ENCODE measurements around the gene PTPRJ.
"Not testable (repeated sequence)": the region's sequence is repeated elsewhere in the genome, so short reads cannot be mapped to it uniquely, and the experiment has no call there.

The PTPRJ gene

DNA sequence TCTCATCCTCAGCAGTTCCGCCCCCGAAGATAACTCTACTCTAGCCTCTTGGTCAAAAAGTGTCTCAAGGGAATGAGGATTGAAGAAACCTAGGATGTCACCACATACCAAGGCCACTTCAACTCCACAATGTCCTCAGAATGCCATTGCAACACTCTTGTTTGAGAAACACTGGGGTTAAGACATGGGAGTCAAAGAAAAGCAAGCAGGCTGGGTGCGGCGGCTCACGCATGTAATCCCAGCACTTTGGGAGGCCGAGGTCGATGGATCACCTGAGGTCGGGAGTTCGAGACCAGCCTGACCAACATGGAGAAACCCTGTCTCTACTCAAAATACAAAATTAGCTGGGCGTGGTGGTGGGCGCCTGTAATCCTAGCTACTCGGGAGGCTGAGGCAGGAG lies 28.9 kb upstream of the PTPRJ start:
- not testable (repeated sequence) for H3K36me3 Mint-ChIP-seq (ENCODE audit: low read depth); H3K27me3 Mint-ChIP-seq; DNase-seq; ATAC-seq; H3K27ac Mint-ChIP-seq; H3K9me3 Mint-ChIP-seq; H3K4me3 Mint-ChIP-seq
- H3K4me1 Mint-ChIP-seq: peaks cover 51% of the 10 kb centered on the region

DNA sequence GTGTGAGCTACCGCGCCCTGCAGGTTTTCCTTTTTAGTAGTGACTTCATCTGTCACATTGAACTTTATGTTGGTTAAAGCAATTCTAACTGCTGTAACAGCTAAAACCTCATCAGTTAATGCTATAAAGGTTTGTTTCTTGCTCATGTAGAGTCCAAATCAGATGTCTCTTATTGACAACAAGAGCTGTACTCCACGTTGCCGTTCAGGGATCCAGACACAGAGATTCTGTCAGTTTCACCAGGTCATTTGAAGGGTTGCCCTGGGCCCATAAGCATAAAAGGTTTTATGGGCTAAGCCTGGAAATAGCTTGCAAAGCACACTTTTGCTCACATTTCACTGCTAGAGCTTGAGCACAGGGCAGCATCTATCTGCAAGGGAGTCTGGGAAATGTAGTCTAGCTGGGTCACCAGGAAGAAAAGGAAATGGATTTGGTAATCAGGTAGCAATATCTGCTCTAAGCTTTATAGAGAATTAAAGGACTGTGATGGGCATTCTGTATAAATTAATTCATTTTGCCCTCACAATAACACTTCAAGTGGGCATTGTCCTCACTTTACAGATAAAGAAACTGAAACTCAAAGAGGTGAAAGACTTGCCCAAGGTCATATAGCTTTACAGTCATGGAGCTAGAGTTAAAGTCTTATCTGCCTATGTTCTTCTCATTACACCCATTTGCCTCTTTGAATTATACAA lies 25.2 kb upstream of the PTPRJ start:
- Mint-ChIP-seq H3K9me3 (no peaks in the 10 kb centered on the region), H3K4me3 (no peak overlapping the region), H3K27ac (no peak overlapping the region), H3K27me3 (no peaks in the 10 kb centered on the region), H3K36me3 (ENCODE audit: low read depth) (no peaks in the 10 kb centered on the region), H3K4me1 (peaks cover 21% of the 10 kb centered on the region)
- no peak for ATAC-seq
- DNase-seq: no peak

DNA sequence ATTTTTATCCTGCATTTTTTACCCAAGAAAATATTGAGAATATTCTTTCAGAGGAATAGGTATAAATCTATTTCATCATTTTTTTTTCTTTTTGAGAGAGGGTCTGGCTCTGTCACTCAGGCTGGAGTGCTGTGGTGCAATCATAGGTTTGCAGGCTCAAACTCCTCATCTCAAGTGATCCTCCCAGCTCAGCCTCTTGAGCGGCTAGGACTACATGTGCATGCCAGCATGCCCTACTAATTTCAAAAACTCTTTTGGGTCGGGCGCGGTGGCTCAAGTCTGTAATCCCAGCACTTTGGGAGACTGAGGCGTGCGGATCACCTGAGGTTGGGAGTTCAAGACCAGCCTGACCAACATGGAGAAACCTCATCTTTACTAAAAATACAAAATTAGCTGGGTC lies 20.3 kb upstream of the PTPRJ start:
- Mint-ChIP-seq H3K36me3 (ENCODE audit: low read depth) (no peaks in the 10 kb centered on the region), H3K9me3 (no peaks in the 10 kb centered on the region), H3K4me1 (peaks cover 6% of the 10 kb centered on the region), H3K27me3 (no peaks in the 10 kb centered on the region), H3K27ac (no peak overlapping the region), H3K4me3 (no peak overlapping the region)
- DNase-seq: no peak
- ATAC-seq: no peak

DNA sequence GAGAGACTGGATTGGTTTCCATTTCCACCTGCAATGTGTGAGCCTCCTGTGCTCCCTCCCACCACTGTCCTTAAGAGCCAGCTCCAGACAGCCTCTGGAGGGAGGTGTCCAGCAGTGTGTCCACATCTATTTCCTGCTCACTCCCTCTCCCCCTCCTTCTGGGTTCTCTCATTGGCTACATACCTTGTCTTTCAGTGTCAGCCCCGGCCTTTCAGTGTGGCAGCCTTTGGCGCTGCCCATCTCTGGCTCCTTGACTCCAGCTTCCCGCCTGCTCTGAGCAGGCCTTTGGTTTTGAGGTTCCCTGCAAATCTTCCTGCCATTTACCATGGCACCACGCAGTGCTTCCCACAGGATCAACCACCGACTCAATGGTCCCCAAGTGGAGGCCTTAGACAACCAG lies 19.0 kb upstream of the PTPRJ start:
- no peaks in the 10 kb centered on the region for H3K27me3 Mint-ChIP-seq
- no peak overlapping the region for H3K4me3 Mint-ChIP-seq
- no peaks in the 10 kb centered on the region for H3K9me3 Mint-ChIP-seq
- H3K27ac Mint-ChIP-seq: no peak overlapping the region
- H3K4me1 Mint-ChIP-seq: no peaks in the 10 kb centered on the region
- DNase-seq (no peak), ATAC-seq (no peak)
- no peaks in the 10 kb centered on the region for H3K36me3 Mint-ChIP-seq (ENCODE audit: low read depth)

DNA sequence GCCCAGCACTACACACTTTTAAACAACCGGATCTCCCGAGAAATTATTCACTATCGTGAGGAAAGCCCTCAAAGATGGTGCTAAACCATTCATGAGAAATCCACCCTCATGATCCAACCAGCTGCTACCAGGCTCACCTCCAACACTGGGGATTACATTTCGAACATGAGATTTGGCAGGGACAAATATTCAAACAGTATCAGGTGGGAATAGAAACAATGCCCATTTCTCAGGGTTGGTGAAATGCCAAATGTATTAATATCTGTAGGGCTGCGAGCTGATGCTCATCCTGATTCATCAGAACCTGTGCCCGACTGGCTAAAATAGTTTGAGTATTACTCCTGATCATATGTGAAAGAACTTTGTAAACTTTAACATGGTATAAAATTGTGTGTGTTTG lies 15.8 kb upstream of the PTPRJ start:
- Mint-ChIP-seq H3K27me3 (no peaks in the 10 kb centered on the region), H3K27ac (no peak overlapping the region), H3K9me3 (no peaks in the 10 kb centered on the region), H3K4me1 (no peaks in the 10 kb centered on the region), H3K36me3 (ENCODE audit: low read depth) (no peaks in the 10 kb centered on the region), H3K4me3 (no peak overlapping the region)
- ATAC-seq (no peak), DNase-seq (no peak)

DNA sequence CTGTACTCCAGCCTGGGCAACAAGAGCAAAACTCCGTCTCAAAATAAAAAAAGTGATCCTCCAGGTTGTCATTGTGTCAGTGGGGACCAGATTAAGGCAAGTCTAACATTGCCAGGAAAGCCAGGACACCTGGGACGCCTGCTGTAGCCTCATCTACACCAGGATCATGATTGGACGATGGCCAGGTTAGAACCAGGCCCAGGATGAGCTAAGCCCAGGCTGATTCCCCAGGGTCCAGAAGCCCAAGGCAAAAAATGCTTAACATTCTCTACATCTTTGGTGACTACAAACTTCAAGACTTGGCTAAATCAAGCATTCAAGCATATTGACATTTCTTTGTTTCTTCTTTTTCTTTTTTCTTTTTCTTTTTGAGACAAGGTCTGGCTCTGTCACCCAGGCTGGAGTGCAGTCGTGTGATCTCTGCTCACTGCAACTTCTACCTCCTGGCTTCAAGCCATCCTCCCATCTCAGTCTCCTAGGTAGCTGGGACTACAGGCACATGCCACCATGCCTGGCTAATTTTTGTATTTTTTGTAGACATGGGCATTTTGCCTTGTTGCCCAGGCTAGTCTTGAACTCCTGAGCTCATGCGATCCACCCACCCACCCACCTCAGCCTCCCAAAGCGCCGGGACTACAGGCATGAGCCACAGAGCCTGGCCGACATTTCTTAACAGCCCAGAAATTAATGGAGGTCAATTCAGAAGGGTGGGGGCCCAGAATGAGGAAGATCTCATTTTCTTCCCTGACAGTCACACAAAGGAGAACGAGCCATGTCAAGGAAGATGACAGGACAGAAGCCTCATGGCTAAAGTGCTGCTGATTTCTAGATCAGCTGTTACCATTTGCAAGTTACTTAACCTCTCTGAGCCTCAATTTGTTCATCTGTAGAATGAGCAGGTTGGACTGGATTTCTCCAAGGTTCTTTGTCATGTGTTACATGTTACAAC lies 12.5 kb upstream of the PTPRJ start:
- Mint-ChIP-seq H3K9me3 (no peaks in the 10 kb centered on the region), H3K27me3 (no peaks in the 10 kb centered on the region), H3K4me3 (no peak overlapping the region), H3K27ac (no peak overlapping the region), H3K36me3 (ENCODE audit: low read depth) (no peaks in the 10 kb centered on the region), H3K4me1 (no peaks in the 10 kb centered on the region)
- DNase-seq: no peak
- ATAC-seq: no peak

DNA sequence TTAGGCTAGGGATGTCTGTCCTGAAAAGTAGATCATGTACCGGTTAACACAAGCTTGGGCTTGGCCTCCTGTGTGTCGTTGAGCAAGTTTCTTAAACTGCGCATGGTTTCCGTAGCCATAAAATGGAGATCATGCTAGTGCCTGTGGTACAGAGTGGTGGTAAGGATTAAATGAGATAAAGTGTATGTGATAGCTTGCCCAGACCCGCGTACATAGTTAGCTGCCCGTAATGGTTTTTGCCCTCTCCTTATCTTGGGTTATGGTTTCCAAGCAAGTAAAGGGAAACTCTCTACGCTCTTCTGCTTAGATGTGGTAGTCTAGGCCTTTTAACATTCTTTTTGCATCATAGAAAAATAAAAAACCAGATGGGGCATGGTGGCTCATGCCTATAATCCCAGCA lies 11.0 kb upstream of the PTPRJ start:
- Mint-ChIP-seq H3K36me3 (ENCODE audit: low read depth) (no peaks in the 10 kb centered on the region), H3K4me3 (no peak overlapping the region), H3K27me3 (no peaks in the 10 kb centered on the region), H3K9me3 (no peaks in the 10 kb centered on the region), H3K4me1 (peaks cover 4% of the 10 kb centered on the region), H3K27ac (no peak overlapping the region)
- DNase-seq (no peak), ATAC-seq (no peak)

DNA sequence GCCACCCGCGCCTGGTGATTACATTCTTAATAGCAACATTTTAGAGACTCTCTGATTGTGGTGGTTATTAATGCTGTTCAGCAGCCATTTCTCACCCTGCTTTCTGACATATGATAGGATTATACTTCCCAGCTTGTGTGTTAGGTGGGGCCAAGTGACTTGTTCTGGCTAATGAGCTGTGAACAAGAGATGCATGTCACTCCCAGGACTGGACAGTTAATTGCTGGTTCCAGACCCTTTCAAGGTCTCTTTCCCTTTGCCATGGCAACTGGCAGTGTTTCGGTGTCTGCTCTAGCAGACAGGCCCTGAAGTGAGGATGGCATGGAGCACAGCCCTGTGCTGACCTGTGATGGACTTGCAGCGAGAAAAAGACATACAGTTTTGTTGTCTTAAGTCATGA lies 8.9 kb upstream of the PTPRJ start:
- Mint-ChIP-seq H3K36me3 (ENCODE audit: low read depth) (no peaks in the 10 kb centered on the region), H3K9me3 (no peaks in the 10 kb centered on the region), H3K4me3 (no peak overlapping the region), H3K27ac (no peak overlapping the region), H3K4me1 (peaks cover 8% of the 10 kb centered on the region), H3K27me3 (no peaks in the 10 kb centered on the region)
- ATAC-seq (no peak), DNase-seq (no peak)

DNA sequence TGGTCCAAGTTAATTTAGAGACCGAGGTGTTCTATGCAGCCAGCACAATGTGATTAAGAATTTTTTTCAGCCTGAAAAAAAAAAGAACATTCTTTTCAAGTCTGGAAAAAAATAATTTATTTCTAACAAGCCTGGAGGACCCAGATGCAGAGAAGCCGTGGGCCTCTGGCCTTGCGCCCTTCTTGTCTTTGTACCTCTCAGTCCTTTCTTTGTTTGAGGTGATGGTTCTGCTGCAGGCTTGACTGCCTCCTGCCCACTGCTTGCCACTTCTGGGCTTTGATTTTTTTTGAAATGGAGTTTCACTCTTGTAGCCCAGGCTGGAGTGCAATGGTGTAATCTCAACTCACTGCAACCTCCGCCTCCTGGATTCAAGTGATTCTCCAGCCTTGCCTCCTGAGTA lies 7.2 kb upstream of the PTPRJ start:
- no peak for DNase-seq
- no peak overlapping the region for H3K4me3 Mint-ChIP-seq
- no peak overlapping the region for H3K27ac Mint-ChIP-seq
- H3K27me3 Mint-ChIP-seq: no peaks in the 10 kb centered on the region
- no peak for ATAC-seq
- no peaks in the 10 kb centered on the region for H3K36me3 Mint-ChIP-seq (ENCODE audit: low read depth)
- H3K4me1 Mint-ChIP-seq: peaks cover 8% of the 10 kb centered on the region
- H3K9me3 Mint-ChIP-seq: no peaks in the 10 kb centered on the region

DNA sequence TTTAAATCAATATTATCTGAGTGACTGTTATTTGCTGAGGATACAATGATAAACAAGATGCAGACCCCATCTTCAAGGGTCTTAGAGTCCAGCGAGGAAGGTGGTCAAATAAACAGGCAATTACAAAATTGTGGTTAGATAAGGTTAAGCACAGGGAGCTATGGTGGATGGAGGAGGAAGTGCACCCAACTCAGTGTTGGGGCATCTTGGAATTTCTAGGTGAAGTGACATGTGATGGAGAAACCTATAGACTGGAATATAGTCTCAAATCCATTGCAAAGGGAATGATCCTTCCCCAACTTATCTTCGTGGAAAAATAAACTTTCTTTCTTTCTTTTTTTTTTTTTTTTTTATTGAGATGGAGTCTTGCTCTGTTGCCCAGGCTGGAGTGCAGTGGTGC lies 3.4 kb upstream of the PTPRJ start:
- H3K4me3 Mint-ChIP-seq: no peak overlapping the region
- no peak for DNase-seq
- H3K27ac Mint-ChIP-seq: no peak overlapping the region
- H3K27me3 Mint-ChIP-seq: peaks cover 9% of the 10 kb centered on the region
- H3K4me1 Mint-ChIP-seq: peaks cover 17% of the 10 kb centered on the region
- no peaks in the 10 kb centered on the region for H3K9me3 Mint-ChIP-seq
- H3K36me3 Mint-ChIP-seq (ENCODE audit: low read depth): no peaks in the 10 kb centered on the region
- ATAC-seq: no peak

DNA sequence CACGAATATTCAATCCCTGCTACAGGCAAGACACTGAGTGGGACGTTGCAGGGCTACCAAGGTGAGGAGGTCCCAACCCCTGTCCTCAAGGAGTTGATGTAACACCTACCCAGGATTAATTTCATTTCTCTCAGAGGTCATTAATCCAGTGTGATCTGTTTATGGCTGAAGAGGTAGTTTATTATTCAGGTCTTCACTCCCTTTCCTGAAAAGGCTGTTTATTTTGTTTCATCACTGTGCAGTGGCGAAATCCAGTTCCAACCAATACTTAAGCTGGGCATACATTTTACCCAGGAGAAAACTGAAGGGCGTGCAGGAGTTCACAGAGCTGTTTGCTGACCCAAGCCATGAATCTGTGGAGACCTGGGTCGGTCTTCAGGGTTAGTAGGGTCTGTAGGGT lies 2.7 kb upstream of the PTPRJ start:
- peaks cover 23% of the 10 kb centered on the region for H3K4me1 Mint-ChIP-seq
- H3K27me3 Mint-ChIP-seq: peaks cover 9% of the 10 kb centered on the region
- H3K9me3 Mint-ChIP-seq: no peaks in the 10 kb centered on the region
- no peak overlapping the region for H3K4me3 Mint-ChIP-seq
- no peak overlapping the region for H3K27ac Mint-ChIP-seq
- no peak for ATAC-seq
- DNase-seq: no peak
- no peaks in the 10 kb centered on the region for H3K36me3 Mint-ChIP-seq (ENCODE audit: low read depth)

DNA sequence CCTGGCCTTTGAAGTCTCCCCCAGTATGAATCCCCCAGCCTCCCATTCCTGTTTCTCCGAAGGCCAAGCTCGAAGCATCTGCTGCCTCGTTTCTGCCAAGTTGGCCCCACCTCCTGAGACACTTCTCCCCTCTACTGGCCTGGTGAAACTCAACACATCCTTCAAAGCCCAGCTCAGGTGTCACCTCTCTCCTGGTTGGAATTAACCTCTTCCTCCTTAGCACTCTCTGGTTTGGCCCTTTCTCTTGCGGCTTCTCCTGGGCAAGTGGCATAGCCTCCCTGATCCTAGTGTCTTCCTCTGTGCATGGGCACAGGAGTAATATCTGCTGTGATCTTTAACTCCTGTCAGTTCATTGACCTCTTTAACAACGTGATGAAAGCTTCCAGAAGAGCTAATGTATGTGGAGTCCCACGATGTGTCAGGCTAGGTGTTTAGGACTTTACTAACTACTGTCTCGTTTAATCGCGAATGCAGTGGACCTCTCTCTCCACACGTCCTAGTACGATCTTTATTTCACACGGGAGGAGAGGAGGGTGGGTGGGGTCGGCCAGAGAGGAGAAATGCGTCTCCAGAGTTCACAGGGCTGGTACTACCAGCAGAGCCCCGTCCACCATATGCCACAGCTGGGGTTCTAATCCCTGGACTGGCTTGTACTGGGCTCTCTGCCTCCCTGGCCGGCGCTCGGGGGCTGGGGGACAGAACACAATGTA lies 826 bp upstream of the PTPRJ start:
- H3K4me3 Mint-ChIP-seq: peak overlapping the region; percentile 64
- H3K36me3 Mint-ChIP-seq (ENCODE audit: low read depth): peaks cover 9% of the 10 kb centered on the region
- DNase-seq (no peak), ATAC-seq (no peak)
- H3K9me3 Mint-ChIP-seq: no peaks in the 10 kb centered on the region
- peaks cover 9% of the 10 kb centered on the region for H3K27me3 Mint-ChIP-seq
- H3K4me1 Mint-ChIP-seq: peaks cover 35% of the 10 kb centered on the region
- peak overlapping the region; percentile 60 for H3K27ac Mint-ChIP-seq

DNA sequence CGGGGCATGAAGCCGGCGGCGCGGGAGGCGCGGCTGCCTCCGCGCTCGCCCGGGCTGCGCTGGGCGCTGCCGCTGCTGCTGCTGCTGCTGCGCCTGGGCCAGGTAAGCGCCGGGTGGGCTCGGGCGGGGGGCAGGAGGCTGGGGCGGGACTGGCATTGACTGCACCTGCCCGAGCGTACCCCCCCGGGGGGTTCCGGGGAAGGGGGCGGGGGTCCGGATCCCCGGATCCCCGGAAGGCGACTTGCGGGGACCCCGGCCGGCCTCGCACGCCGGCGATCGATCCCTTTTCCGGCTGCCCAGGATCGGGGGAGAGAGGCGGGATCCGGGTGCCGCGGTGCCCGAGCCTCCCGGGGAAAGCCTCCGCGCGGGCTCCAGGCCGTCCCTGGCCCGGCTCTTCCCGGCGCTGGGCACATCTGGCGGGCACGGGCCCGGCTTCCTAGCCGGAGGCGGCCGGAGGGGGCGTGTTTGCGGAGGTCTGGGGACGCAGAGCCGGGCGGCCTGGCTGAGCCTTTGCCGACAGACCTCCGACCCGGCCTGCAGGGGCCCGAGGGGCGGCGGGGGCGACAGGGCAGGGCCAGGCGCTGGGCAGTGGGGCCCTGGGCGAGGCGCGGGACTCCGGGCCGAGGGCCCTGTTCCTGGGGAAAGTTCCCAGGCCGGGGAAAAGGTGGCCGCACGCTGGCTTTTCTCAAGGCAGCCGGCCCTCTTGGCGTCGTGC lies 705 bp downstream of the PTPRJ start:
- DNase-seq: peak; percentile 50
- Mint-ChIP-seq H3K4me3 (peak overlapping the region; percentile 87), H3K36me3 (ENCODE audit: low read depth) (peaks cover 9% of the 10 kb centered on the region), H3K4me1 (peaks cover 35% of the 10 kb centered on the region), H3K27me3 (peaks cover 9% of the 10 kb centered on the region), H3K9me3 (no peaks in the 10 kb centered on the region), H3K27ac (peak overlapping the region; percentile 88)
- ATAC-seq: peak; percentile 26

DNA sequence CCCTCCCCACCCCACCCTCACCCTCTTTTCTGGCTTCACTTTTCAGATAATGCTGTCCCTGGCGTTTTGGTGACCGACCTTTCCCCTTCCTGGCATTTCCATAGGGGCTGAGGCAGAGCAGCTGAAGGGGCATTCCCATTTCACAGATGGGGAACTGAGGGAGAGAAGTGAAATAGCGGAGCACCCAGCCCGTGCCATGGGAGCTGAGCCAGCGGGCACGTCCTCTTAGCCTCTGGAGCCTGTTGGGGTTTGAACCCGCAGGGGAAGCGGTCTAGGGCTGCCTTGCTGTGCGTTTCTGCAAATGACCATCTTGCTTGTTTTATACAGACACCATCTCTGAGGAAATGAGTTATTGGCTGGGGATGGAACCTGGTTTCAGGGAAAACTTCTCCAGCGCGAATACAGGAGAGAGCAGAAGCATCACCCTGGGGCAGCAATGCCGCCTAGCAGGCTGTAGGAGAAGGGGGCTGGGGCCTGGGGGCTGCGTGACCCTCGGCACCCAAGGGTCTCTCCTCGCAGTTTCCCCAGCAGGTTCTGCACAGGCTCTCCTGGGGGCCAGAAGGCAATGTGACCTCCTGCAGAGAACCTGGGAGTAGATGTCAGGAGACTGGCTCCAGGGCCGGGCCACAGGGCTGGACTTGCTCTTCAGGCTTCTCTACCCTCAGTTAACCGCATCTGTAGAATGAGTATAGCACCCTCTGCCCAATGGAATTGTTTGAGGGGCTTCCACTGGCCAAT lies 1.5 kb downstream of the PTPRJ start:
- Mint-ChIP-seq H3K36me3 (ENCODE audit: low read depth) (peaks cover 9% of the 10 kb centered on the region), H3K27ac (peak overlapping the region; percentile 88), H3K4me1 (peaks cover 43% of the 10 kb centered on the region), H3K9me3 (no peaks in the 10 kb centered on the region), H3K4me3 (peak overlapping the region; percentile 87), H3K27me3 (peaks cover 9% of the 10 kb centered on the region)
- ATAC-seq (peak; percentile 15), DNase-seq (peak; percentile 40)

All from activated naive CD8-positive, alpha-beta T cell treated with anti-CD3 and anti-CD28 coated beads, Interleukin-2, amount 50 U/mL, for 24 hours (primary cell).